ENCODE measurements around the gene CCDC154.
"Not testable (repeated sequence)": the region's sequence is repeated elsewhere in the genome, so short reads cannot be mapped to it uniquely, and the experiment has no call there.

Gene CCDC154, protein sequence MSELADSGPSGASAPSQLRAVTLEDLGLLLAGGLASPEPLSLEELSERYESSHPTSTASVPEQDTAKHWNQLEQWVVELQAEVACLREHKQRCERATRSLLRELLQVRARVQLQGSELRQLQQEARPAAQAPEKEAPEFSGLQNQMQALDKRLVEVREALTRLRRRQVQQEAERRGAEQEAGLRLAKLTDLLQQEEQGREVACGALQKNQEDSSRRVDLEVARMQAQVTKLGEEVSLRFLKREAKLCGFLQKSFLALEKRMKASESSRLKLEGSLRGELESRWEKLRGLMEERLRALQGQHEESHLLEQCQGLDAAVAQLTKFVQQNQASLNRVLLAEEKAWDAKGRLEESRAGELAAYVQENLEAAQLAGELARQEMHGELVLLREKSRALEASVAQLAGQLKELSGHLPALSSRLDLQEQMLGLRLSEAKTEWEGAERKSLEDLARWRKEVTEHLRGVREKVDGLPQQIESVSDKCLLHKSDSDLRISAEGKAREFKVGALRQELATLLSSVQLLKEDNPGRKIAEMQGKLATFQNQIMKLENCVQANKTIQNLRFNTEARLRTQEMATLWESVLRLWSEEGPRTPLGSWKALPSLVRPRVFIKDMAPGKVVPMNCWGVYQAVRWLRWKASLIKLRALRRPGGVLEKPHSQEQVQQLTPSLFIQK

DNA sequence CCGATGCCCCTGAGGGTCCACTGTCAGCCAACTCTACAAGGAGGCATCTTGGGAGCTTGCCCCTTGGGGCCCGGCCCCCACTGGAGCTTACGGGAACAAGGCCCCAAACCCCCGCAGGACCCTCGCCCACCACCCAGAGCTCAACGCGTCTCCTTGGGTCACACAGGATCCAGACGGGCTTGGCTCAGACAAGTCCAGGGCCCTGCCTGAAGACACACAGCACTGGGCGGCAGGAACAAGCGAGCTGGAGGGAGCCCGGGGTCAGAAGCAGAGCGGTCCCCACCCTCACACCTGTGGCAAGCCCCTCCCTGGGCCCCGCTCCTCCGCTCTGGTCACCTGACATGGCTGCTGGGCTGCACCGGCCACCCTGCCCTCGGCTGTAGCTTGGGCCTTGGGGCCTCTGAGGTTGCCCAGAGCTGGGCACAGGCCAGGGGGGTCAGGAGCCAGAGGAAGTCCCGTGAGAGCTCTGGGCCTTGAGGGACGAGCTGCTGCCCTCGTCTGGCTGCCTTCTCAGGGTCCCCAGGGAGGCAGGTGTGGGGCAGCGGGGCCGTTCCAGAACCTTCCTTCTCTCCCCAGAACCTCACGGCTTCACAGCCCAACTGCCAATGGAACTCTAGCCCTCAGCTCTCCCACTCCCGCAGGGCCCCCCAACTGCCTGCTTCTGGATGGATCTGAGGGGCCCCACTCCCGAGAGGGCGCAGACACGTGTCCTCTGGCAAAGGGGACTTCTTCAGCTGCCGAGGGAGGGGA, at the start of gene CCDC154:
Gene CCDC154 (minus strand): TSS at position 577 of the 750 bp plus-strand sequence. CDS start 234 bp downstream, at position 343.
- no peak for DNase-seq

DNA sequence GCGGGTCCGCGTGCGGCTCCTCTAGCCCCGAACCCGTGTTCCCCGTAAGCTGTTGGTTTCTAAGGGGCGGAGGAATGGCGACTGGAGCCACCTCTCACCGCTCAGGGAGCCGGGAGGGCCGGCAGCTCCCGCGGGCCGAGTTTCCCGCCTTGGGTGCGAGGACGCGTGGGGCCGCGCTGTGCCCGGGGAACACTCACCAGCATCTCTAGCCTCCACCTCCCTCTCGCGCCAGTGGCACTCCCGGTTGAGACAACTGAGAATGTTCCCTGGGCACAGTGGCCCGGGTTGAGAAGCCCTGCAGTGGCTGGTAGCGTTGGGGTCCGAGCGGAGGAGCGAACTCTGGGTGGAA, 49.4 kb upstream of the CCDC154 start:
- no peak for DNase-seq

DNA sequence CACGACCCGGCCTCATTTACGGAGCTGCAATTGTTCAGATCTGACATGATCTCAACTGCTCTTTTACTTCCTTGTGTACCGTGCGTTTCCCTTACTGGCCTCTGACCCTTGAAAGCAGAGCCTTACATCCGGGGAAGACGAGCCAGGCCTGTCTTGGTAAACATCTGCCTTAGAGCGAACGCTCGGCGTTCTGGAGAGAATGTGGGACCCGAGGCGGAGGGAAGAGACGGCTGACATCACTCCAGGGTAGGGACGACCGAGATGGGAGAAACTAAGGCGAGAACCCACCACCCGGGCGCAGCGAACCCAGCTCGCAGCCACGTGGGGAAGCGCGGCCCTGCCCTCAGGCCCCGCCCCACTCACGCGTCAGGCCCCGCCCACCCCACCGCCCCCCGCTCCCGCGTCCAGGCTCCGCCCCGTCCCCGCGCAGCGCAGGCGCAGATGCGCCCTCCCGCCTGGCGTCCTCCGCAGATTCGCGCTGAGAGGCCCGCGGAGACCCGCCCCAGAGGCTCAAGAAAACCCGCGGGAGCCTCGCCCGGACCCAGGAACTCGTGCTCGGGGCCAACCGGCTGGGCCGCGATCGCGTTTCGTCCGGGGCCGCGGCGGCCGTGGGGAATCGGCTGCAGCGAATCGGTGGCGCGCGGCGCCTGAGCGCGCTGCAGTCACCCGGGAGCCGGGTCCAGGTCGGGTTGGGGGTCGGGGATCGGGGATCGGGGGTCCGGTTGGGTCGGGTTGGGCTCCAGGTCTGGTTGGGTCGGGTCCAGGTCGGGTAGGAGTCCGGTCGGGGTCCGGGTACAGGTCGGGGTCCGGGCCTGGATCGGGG, 48.8 kb upstream of the CCDC154 start, which contains the start of gene TELO2:
Gene TELO2 (plus strand): TSS at position 438 of the 823 bp plus-strand sequence. CDS start 922 bp downstream, outside the sequence.
- DNase-seq: peak; percentile 75

DNA sequence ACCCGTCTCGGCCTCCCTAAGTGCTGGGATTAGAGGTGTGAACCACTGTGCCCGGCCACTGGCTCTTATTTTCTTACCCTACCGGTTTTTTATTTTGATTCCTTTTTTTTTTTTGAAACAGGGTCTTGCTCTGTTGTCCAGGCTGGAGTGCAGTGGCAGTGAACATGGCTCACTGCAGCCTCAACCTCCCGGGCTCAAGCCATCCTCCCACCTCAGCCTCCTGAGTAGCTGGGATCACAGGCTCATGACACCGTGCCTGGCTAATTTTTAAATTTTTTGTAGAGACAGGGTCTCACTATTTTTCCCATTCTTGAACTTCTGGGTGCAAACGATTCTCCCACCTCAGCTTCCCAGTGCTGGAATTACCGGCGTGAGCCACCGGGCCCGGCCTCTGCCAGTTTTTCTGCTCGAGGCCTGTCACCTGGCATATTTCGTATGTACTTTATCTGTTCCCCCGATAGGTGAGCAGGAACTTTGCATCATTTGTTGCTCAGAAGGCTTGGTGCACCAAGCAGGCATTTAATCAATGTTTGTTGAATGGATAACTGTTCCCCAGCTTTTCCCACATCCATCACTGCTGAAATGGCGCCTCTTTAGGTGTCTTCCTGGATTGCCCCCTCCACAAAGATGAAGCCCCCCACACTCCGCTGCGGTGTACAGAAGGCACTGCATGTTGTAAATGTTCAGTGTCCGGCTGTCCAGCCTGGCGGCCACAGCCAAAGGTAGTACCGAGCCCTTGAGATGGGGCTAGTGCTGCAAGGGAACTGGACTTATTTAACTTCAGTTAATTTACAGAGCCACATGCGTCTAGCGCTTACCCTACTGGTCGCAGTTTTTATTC, 47.9 kb upstream of the CCDC154 start:
- no peak for DNase-seq

DNA sequence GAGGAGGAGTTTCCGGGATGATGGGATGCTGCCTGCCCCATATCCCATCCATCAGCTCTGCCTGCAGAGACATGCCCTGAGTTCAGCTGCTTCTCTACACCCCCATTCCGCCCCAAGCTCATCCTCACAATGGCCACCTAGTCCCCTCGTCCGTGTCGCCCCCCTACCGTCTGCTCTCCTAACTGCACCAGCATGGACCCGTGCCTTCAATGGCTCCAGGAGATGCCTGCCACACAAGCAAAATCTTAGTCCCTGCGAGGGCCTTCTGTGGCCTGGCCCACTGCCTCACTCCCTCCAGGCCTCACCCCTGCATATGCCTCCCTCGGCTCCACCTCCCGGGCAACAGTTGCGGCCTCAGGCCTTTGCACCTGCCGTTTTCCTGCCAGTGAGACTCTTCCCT, 47.0 kb upstream of the CCDC154 start:
- no peak for DNase-seq

DNA sequence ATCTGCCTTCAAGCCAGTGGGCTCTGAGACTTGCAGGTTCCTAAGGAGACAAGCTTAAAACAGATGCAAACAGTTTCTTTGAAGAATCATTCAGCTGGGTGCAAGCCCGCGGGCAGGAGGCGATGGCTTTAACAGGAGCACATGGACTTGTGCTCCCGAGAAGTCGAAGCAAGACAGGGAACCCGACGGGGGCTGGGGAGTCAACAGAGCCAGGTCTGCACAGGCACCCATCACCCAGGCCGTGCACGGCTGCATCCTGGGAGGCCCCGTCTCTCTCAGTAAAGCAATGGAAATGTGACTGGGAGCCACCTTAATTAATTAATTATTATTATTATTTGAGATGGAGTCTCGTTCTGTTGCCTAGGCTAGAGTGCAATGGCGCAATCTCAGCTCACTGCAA, 44.7 kb upstream of the CCDC154 start:
- DNase-seq: no peak

DNA sequence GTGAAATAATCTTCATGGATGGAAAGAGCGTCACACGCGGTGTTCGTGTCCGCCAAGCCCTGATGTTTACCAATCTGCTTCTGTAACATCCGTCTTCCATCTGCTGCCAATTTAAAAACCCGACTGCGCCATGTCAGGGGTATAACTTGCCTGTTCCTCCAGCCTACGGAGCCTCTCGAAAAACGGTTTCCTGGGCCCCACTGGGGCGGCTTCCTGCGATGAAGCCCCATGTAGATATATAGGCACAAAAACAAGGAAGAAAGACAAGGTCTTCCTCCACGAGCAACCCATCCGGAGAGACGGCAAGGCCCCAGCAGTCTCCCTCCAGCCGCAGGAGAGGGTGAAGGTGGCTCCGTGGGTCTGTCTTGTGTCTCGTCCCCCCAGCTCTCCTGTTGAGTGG, 44.3 kb upstream of the CCDC154 start, which contains the start of gene PTX4:
Gene PTX4 (minus strand): TSS at position 326 of the 400 bp plus-strand sequence. CDS start 35 bp downstream, at position 291.
- DNase-seq: no peak

DNA sequence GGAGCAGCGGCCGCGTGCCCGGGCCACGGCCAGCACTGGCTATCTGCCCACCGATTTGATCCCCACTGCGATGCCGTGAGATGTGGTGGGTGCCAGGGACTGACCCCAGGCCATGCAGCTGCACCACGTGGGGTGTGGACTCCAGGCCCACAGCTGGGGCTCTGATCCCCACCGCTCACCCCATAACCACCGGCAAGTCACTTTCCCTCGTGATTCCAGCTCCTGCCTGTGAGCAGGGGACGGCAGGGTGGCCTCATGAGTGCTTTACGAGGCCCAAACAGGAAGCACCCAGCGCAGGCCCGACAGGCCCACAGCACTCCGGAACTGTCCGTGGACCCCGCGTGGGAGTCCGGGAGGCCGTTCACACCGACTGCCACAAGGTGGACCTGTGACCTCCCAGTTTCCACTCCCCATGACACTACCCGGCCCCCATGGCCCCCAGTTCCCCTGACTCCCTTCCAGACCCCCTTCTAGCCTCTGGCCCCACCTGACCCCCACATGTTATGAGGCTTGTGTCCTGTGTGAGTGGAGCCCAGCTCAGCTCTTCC, 43.8 kb upstream of the CCDC154 start:
- no peak for DNase-seq

DNA sequence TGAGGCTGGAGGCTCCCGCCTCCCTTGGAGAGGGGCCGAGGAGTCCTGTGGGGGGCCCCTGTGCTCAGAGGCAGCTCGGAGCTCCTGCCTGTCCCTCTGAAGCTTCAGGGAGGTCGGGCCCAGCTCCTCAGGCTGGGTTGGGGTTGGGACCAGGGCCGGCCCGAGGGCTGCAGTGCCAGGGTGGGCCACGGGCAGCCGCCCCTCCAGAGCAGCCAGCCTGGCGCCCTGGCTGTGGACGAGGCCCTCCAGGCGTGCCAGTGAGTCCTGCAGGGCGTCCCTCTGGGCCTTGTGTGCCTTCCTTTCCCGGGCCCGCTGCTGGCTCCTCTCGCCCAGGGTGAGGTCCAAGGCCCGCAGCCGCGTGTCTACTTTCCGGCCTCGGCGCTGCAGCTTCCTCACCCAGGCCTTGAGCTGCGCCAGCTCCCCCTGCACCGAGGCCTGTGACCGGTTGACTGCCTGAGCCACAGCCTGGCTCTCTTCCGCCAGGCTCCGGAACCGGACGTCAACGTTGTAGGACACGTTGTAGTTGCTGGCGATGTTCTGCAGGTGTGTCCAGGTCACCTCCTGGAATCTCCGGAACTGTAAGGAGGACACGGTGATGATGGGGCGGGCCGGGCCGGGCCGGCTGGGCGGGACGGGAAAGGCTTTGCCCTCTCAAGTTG, 43.2 kb upstream of the CCDC154 start:
- no peak for DNase-seq

DNA sequence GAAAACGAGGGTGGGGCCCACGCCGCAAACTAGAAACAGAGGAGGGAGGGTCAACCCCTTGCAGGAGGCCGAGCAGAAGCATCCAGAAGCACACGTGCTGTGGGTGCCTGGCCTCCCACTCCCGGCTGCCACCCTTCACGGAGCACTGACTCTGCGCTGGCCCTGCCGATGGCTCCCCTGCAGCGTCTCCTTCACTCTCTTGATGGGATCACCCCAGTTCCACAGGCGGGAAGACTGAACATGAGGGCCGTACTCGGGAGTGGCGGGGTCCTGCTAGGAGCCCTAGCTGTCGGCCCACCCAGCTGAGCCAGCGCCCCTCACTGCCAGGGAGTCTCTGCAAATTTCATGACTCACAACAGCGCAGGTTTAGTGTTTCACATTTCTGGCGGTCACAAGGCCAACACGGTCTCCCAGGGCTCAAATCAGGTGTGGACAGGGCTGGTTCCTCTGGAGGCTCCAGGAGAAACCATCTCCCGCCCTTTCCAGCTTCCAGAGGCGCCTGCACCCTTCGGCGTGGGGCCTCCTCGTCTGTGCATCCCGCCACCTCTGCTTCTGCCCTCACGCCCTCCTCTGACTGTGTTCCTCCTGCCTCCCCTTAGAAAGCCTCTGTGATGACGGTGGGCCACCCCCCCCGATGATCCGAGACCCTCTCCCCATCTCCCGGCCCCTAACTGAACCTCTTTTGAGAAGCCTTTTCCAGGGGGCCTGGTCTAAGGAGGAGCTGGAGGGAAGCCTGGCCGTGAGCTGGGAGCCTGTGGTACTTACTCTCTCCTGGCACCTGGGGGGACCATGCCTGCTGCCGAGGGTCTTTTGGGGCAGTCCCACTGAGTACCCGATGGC, 42.4 kb upstream of the CCDC154 start:
- DNase-seq: no peak

DNA sequence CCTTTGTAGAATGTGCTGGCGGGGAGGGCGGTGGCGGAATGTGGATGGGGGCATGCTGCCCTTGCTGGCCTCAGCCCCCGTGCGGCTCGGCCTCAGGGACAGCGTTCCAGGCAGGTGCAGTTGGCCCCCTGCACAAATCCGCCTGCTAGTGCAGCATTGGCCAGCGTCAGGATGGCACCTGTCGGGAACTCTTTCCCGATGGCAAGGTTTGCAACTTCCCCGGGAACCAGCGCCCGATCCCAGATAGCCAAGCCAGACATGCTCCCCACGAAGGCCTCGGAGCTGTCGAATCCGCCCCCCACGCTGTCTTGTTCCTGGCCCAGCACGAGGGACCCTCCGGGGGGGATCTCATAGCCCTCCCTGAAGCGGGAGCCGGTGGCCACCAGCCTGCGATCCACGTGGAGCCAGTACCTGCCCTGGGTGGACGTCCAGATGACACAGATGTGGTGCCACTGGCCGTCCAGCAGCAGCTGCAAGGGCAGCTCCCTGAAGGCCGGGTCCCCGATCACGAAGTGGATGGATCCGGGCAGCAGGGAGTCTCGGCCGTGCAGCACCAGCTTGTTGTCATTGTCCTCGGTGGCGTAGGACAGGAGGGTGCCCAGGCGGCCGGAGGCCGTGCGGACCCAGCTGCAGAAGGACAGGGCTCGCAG, 41.6 kb upstream of the CCDC154 start:
- no peak for DNase-seq

DNA sequence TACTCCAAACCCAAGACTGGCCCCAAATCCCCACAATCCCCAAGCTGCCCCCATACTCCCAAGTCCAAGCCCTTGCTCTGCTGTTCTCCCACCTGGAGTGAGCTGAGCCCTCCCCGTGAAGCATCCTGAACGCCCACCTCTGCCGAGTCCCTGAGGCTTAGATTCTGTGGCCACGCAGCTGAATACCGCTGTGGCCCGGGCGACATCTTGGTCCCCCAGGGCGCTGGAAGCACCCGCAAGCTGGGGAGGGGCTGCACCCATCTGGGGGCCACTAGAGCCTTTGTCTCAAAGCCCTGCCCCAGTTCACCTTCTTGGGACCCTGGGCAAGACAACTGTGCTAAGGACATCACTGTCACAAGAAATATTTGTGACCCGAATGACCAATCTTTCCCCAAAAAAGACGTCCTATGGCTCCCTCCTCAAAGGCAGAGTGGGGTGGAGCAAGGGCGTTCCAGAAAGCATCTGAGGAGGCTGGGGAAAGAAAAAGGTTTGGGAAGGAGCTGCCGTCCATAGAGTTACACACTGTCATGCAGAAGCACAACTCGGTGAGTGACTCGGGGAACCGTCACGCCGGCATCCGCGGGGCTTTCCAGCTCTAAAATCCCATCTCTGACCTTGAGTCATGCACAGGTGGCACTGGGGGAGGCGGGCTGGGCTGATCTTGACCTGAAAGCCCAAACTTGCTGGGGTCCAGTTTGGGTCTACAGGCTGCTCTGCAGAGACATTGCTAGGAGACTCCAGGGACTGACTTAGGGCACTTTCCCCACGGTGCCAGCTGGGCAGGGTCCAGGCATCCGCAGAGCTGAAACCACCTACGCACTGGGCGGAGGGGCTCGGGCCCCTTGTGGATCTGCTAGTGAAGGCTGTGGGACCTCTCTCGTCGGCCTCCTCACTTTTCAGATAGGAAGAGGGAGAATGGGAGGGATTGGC, 37.8 kb upstream of the CCDC154 start:
- no peak for DNase-seq

DNA sequence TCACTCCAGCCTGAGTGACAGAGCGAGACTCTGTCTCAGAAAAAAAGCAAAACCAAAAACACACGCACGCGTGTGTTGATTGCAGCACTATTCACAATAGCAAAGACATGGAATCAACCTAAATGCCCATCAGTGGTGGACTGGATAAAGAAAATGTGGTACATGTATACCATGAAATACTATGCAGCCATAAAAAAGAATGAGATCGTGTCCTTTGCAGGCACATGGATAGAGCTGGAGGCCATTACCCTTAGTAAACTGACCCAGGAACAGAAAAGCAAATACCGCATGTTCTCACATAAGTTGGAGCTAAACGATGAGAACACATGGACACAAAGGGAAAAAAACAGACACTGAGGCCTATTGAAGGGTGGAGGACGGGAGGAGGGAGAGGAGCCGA, 34.6 kb upstream of the CCDC154 start:
- DNase-seq: not testable (repeated sequence)

DNA sequence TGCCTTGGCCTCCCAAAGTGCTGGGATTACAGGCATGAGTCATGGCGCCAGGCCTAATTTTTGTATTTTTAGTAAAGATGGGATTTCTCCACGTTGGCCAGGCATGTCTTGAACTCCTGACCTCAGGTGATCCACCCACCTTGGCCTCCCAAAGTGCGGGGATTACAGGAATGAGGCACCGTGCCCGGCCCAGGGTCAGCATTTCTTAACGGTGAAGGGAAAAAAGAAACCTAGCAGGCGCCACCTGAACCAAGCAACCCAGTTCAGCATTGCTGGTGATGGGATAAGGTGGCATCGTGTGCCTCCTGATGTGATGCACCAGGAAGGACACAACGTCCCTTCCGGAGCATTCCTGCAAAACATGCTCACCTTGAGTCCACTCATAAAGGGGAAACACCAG, 32.7 kb upstream of the CCDC154 start:
- no peak for DNase-seq

DNA sequence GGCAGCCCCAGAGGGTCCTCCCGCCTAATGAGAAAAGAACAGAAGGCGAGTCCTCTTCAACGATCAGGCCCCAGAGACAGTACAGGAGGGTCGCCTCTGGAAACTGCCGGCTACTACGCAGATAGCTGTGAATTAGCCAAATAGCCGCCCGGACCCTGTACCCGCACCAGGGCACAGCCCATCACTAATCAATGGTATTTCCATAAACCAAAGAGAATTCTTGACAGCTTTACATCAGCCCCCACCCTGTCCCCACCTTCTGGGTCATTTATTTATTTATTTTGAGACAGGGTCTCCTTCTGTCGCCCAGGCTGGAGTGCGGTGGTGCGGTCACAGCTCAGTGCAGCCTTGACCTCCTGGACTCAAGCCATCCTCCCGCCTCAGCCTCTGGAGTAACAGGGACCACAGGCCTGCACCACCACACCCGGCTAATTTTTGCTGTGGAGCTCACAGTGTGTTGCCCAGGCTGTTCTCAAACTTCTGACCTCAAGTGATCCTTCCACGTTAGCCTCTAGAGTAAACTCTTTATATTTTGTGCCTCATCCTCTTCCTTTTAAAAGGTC, 31.3 kb upstream of the CCDC154 start:
- no peak for DNase-seq

DNA sequence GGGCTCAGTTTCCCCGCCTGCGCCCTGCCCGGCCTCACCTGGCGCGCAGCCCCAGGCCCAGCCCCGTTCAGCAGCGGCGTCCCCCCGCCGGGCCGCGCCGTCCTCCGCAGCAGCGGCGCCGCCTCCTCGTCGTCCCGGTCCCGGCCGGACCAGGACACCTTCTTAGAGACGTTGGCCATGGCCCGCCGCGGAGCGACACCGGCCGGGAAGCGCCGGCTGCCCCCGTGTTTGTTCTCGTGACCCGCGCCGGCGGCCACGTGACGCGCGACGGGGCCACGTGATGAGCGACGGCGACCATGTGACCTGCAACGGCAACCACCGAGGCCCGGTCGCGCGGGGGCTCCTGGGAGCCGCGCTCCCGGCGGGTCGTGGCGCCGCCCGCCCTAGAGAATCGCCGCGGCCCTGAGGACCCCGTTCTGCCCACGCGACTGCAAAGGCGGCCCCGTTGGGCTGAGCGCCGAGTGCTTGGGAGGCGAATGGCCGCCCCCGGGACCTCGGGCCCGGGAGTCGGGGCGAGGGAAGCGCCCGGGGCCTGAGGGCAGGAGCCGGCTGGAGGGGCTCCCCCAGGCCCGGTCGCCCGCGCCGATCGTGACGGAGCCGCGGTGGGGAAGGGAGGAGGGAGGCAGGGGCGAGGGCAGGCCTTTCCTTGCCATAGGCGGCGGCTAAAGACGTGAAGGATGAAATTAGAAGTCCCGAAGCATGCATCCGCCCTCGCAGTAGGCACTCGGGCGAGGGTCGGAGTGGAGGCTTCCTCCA, 30.6 kb upstream of the CCDC154 start, which contains the start of gene CLCN7:
Gene CLCN7 (minus strand): TSS at position 233 of the 756 bp plus-strand sequence. CDS start 54 bp downstream, at position 179.
- peak; percentile 44 for DNase-seq
